Measurements from ENCODE around the gene WNT4. TPM values are rescaled to one million over a fixed set of nuclear protein-coding genes. Genes with fewer than 3 reads are reported as not detected.

Gene WNT4
- total RNA-seq, 1 experiment from 2014 or later = 0.79 TPM

GRCh38 chr1:22186311-22186710 lies 43.4 kb upstream of the WNT4 start:
- H3K4me3 ChIP-seq (ENCODE audit: low read depth, low read length) = no peak overlapping the region
- Mint-ChIP-seq H3K36me3 (ENCODE audit: insufficient read depth, unreplicated experiment) (no peaks in the 10 kb centered on the region), H3K9me3 (ENCODE audit: unreplicated experiment) (no peaks in the 10 kb centered on the region), H3K27me3 (ENCODE audit: insufficient read depth, unreplicated experiment) (peaks cover 9% of the 10 kb centered on the region), H3K27ac (ENCODE audit: unreplicated experiment) (no peak overlapping the region), H3K4me3 (ENCODE audit: unreplicated experiment) (no peak overlapping the region), H3K4me1 (ENCODE audit: low read depth, unreplicated experiment) (no peaks in the 10 kb centered on the region)
- H3K27me3 ChIP-seq (replicated peaks; ENCODE audit: control insufficient read depth, insufficient read depth, low read length) = no peaks in the 10 kb centered on the region
- no TSS peak for BruUV-seq (replicated peaks)
- H3K4me1 ChIP-seq = no peaks in the 10 kb centered on the region
- no peaks in the 10 kb centered on the region for H3K36me3 ChIP-seq (ENCODE audit: control insufficient read depth, insufficient read depth, low read length)
- no peak for DNase-seq
- ChIA-PET POLR2A (no interaction called here), CTCF (no interaction called here)
- H3K9me3 ChIP-seq = no peaks in the 10 kb centered on the region
- no peak for TF ChIP-seq CTCF (IDR thresholded peaks at IDR 0.05; ENCODE audit: insufficient read depth in 1 of 2, low read depth in 1 of 2, low read length in 1 of 2, severe bottlenecking in 1 of 2, unreplicated experiment in 1 of 2)
- intact Hi-C loops (cut with micrococcal nuclease; ENCODE audit: unreplicated experiment) = no loop called here

GRCh38 chr1:22184892-22185612 lies 42.2 kb upstream of the WNT4 start:
- peaks cover 9% of the 10 kb centered on the region for H3K27me3 Mint-ChIP-seq (ENCODE audit: insufficient read depth, unreplicated experiment)
- no peak overlapping the region for H3K27ac Mint-ChIP-seq (ENCODE audit: unreplicated experiment)
- POLR2A ChIA-PET = no interaction called here
- Histone ChIP-seq H3K36me3 (ENCODE audit: control insufficient read depth, insufficient read depth, low read length) (no peaks in the 10 kb centered on the region), H3K4me3 (ENCODE audit: low read depth, low read length) (no peak overlapping the region), H3K9me3 (no peaks in the 10 kb centered on the region), H3K4me1 (no peaks in the 10 kb centered on the region), H3K27me3 (replicated peaks; ENCODE audit: control insufficient read depth, insufficient read depth, low read length) (no peaks in the 10 kb centered on the region)
- BruUV-seq (replicated peaks) = no TSS peak
- intact Hi-C loops (cut with micrococcal nuclease; ENCODE audit: unreplicated experiment) = no loop called here
- CTCF ChIA-PET = no interaction called here
- TF ChIP-seq CTCF (IDR thresholded peaks at IDR 0.05; ENCODE audit: insufficient read depth in 1 of 2, low read depth in 1 of 2, low read length in 1 of 2, severe bottlenecking in 1 of 2, unreplicated experiment in 1 of 2) = no peak
- H3K36me3 Mint-ChIP-seq (ENCODE audit: insufficient read depth, unreplicated experiment) = no peaks in the 10 kb centered on the region
- DNase-seq = peak in 1 of 2 experiments; percentile 35
- H3K9me3 Mint-ChIP-seq (ENCODE audit: unreplicated experiment) = no peaks in the 10 kb centered on the region
- H3K4me3 Mint-ChIP-seq (ENCODE audit: unreplicated experiment) = no peak overlapping the region
- H3K4me1 Mint-ChIP-seq (ENCODE audit: low read depth, unreplicated experiment) = no peaks in the 10 kb centered on the region

DNA sequence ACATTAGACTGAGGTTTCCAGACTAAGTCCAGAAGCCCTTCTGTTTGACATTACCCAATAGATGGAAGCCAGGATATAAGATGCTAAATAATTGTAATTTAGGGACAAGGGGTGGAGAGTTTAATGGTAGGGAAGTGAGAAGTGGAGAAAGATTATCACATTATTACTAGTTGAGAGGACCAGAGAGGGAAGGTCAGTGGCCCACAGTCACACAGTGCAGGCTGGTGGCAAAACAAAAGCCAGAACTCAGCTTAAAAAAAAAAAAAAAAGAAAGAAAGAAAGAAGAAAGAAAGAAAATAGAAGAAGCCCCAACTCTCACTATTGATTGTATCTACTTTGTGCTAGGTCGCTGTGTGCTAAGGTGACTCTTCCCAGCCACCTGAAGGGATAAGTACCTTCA lies 41.6 kb upstream of the WNT4 start:
- no peaks in the 10 kb centered on the region for H3K4me1 Mint-ChIP-seq (ENCODE audit: low read depth, unreplicated experiment)
- H3K27me3 ChIP-seq (replicated peaks; ENCODE audit: control insufficient read depth, insufficient read depth, low read length) = no peaks in the 10 kb centered on the region
- peaks cover 9% of the 10 kb centered on the region for H3K27me3 Mint-ChIP-seq (ENCODE audit: insufficient read depth, unreplicated experiment)
- intact Hi-C loops (cut with micrococcal nuclease; ENCODE audit: unreplicated experiment) = no loop called here
- no peaks in the 10 kb centered on the region for H3K4me1 ChIP-seq
- CTCF ChIA-PET = no interaction called here
- H3K36me3 Mint-ChIP-seq (ENCODE audit: insufficient read depth, unreplicated experiment) = no peaks in the 10 kb centered on the region
- H3K4me3 ChIP-seq (ENCODE audit: low read depth, low read length) = no peak overlapping the region
- no peaks in the 10 kb centered on the region for H3K9me3 ChIP-seq
- POLR2A ChIA-PET = no interaction called here
- DNase-seq = no peak
- no peaks in the 10 kb centered on the region for H3K9me3 Mint-ChIP-seq (ENCODE audit: unreplicated experiment)
- TF ChIP-seq CTCF (IDR thresholded peaks at IDR 0.05; ENCODE audit: insufficient read depth in 1 of 2, low read depth in 1 of 2, low read length in 1 of 2, severe bottlenecking in 1 of 2, unreplicated experiment in 1 of 2) = no peak
- BruUV-seq (replicated peaks) = no TSS peak
- H3K36me3 ChIP-seq (ENCODE audit: control insufficient read depth, insufficient read depth, low read length) = no peaks in the 10 kb centered on the region
- no peak overlapping the region for H3K27ac Mint-ChIP-seq (ENCODE audit: unreplicated experiment)
- H3K4me3 Mint-ChIP-seq (ENCODE audit: unreplicated experiment) = no peak overlapping the region
